NT2/D1 (cell line): Measurements from ENCODE around the gene XYLT1.
"Not testable (repeated sequence)": the region's sequence is repeated elsewhere in the genome, so short reads cannot be mapped to it uniquely, and the experiment has no call there.

Experiments used
- DNase-seq: peaks from one replicate; pipeline ENCODE4 v3.0.0-alpha.2; 2011; ENCODE audit warnings: low read depth, low spot score
- H3K27me3 ChIP-seq: 2 replicates; pipeline ENCODE4 v1.6.0; 2011; ENCODE audit warnings: mild to moderate bottlenecking; ENCODE audit not compliant: insufficient read length, insufficient read depth
- H3K36me3 ChIP-seq: 2 replicates; pipeline ENCODE4 v1.6.1; 2011; ENCODE audit warnings: mild to moderate bottlenecking, low read length, mixed read lengths; ENCODE audit not compliant: insufficient read depth, insufficient read length
- H3K4me1 ChIP-seq: 2 replicates; pipeline ENCODE4 v1.5.1; 2011; ENCODE audit not compliant: insufficient read depth, insufficient read length
- H3K4me3 ChIP-seq: 2 replicates; pipeline ENCODE4 v1.5.1; 2011; ENCODE audit warnings: low read depth; ENCODE audit not compliant: insufficient read length
- H3K9ac ChIP-seq: 2 replicates; pipeline ENCODE4 v1.6.0; 2011; ENCODE audit warnings: low read depth; ENCODE audit not compliant: insufficient read length
- H3K9me3 ChIP-seq: 2 replicates; pipeline ENCODE4 v1.5.1; 2011; ENCODE audit warnings: mild to moderate bottlenecking, low read length; ENCODE audit not compliant: insufficient read depth
- SUZ12 ChIP-seq: IDR thresholded peaks from 2 replicates; pipeline ENCODE4 v1.6.1; 2011; ENCODE audit not compliant: insufficient read length, insufficient read depth; ENCODE audit errors: extremely low read depth
- YY1 ChIP-seq: IDR thresholded peaks from 2 replicates; pipeline ENCODE4 v1.6.1; 2011; ENCODE audit not compliant: insufficient read length, insufficient read depth
- ZNF274 ChIP-seq: IDR thresholded peaks from 2 replicates; pipeline ENCODE4 v1.6.1; 2011; ENCODE audit warnings: mild to moderate bottlenecking, low read depth, low read length

The XYLT1 gene

DNA sequence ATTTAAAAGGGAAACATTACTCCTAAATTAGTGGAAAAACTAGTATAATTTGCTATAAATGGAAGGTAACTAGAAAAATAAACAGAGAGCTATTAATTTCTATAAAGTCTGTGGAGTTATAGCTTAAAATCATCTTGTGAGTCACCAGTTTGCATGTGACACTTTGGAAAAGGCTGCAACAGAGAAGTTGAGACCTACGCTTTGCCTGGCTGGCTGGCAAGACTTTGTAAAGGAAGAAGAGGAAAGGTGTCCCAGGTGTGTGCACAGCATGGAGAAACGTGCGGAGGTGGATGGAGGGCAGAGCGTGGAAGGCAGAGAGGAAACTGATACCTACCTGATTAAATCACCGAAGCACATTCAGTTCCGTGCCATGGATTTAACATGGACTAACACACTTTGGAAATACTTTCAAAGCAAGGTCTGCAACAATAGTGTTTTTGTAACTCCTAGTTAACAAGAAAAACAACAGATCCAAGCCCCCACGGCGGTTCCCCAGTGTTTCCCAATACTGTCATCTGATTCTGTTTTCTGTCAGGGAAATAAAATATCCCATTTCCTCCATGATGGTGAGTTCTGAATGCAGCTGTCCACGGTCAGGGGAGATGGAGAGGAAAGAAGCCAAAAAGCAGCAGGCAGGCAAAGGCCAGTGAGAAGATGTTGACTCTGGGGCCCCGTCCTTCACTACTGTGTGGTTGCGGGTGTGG, 134.8 kb downstream of the XYLT1 start:
- H3K36me3 ChIP-seq = no peaks in the 10 kb centered on the region
- no peak overlapping the region for H3K9ac ChIP-seq
- H3K27me3 ChIP-seq = no peaks in the 10 kb centered on the region
- peaks cover 2% of the 10 kb centered on the region for H3K4me1 ChIP-seq
- DNase-seq = no peak
- H3K4me3 ChIP-seq = no peak overlapping the region
- no peaks in the 10 kb centered on the region for H3K9me3 ChIP-seq
- TF ChIP-seq SUZ12 = no peak
- TF ChIP-seq YY1 = no peak

DNA sequence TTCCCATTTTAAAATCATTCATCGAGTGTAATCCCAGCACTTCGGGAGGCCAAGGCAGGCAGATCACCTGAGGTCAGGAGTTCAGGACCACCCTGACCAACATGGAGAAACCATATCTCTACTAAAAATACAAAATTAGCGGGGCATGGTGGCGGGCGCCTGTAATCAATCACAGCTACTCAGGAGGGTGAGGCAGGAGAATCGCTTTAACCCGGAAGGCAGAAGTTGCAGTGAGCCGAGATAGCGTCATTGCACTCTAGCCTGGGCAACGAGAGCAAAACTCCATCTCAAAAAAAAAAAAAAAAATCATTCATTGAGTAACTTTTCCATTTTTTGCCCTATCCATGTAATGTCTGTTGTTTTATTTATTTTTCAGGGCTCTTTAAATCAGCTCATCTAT, 135.4 kb downstream of the XYLT1 start:
- not testable (repeated sequence) for DNase-seq, H3K4me1 ChIP-seq, H3K9me3 ChIP-seq, H3K36me3 ChIP-seq, H3K4me3 ChIP-seq, H3K27me3 ChIP-seq, H3K9ac ChIP-seq

DNA sequence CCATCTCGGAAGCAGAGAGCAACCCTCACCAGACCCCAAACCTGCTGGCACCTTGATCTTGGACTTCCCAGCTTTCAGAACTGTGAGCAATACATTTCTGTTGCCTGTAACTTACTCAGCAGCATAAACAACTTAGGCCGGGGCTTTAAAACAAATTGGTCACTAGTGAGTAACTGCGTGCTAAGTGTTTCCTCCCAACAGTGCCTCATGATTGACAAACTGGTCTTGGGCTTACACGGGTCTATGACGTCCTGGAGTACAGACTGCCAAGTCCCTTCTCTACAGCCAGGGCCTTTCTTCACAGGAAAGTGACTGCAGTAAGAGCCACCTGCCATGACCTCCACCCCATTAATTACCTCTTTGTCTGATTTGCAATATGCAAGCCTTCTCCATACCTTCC, 136.7 kb downstream of the XYLT1 start:
- Histone ChIP-seq H3K4me3 (no peak overlapping the region), H3K9me3 (no peaks in the 10 kb centered on the region), H3K27me3 (no peaks in the 10 kb centered on the region), H3K4me1 (peaks cover 4% of the 10 kb centered on the region), H3K9ac (no peak overlapping the region), H3K36me3 (no peaks in the 10 kb centered on the region)
- DNase-seq = no peak
- TF ChIP-seq SUZ12 = no peak
- no peak for TF ChIP-seq ZNF274
- TF ChIP-seq YY1 = no peak

DNA sequence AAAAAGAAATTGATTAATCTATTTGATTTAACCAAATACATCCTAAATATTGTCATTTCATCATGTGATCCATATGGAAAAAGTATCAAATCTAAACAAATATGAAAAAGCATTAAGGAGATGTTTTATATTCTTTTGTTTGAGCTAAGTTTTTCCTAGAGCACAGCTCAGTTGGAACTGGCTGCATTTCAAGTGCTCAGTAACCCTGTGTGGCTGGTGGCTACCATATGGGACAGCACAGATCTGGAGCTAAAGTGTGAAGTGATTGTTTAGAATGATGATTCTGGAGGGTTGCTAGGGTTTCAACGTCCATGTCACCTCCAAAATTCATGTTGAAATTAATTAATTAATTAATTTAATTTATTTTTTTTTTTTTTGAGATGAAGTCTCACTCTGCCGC, 137.5 kb downstream of the XYLT1 start:
- Histone ChIP-seq H3K36me3 (no peaks in the 10 kb centered on the region), H3K4me3 (no peak overlapping the region)

DNA sequence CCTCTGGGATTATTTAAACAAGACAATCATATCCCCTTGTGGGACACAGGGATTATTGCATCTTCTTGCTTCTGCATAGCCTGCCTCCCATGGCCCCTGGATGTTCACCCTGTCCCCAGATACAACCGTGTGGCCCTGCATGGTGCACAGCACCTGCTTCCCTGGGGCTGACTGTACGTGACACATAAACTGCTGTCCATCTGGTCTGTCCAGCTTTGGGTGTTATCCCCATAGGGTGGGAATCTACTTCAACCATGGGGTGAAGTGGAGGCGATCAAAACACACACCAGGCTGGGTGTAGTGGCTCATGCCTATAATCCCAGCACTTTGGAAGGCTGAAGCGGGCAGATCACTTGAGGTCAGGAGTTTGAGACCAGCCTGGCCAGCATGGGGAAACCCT, 138.8 kb downstream of the XYLT1 start:
- H3K9ac ChIP-seq = no peak overlapping the region
- H3K27me3 ChIP-seq = no peaks in the 10 kb centered on the region
- H3K36me3 ChIP-seq = no peaks in the 10 kb centered on the region
- H3K9me3 ChIP-seq = no peaks in the 10 kb centered on the region
- no peak for DNase-seq
- no peak overlapping the region for H3K4me3 ChIP-seq
- H3K4me1 ChIP-seq = peaks cover 4% of the 10 kb centered on the region
- TF ChIP-seq YY1 = no peak
- TF ChIP-seq SUZ12 = no peak
- TF ChIP-seq ZNF274 = no peak

More for the DNA sequence above, 137.5 kb downstream of the XYLT1 start:
- Histone ChIP-seq H3K4me1 (peaks cover 4% of the 10 kb centered on the region), H3K27me3 (no peaks in the 10 kb centered on the region), H3K9me3 (no peaks in the 10 kb centered on the region), H3K9ac (no peak overlapping the region)
- no peak for DNase-seq
- no peak for TF ChIP-seq ZNF274
- TF ChIP-seq SUZ12 = no peak
- no peak for TF ChIP-seq YY1

DNA sequence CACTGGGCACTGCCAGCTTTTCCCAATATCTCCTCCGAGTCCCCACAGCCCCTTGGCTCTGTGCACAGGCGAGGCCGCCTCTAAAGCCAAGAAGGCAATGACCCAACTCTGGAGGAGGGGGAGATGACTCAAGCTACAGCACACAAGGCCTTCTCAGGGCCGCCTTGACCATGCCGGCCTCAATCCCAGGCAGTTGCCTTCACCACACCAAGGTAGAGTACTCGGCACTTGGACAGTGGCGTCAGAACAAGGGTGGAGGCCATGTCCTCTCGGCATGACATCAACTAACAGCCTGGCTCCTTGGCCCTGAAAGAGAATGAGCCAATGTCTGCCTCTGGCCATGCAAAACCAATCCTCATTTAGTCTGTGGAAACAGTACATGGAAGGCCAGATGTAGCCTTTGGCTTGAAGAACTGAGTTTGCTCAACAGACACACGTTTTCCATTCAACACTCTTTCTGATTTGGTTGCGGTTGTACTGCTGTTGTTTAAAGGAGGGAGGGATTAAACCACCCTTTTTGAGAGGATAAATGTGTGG, 139.6 kb downstream of the XYLT1 start:
- Histone ChIP-seq H3K27me3 (no peaks in the 10 kb centered on the region), H3K9me3 (no peaks in the 10 kb centered on the region), H3K36me3 (no peaks in the 10 kb centered on the region), H3K9ac (no peak overlapping the region), H3K4me3 (no peak overlapping the region), H3K4me1 (peaks cover 4% of the 10 kb centered on the region)
- no peak for DNase-seq
- TF ChIP-seq SUZ12 = no peak
- no peak for TF ChIP-seq ZNF274
- TF ChIP-seq YY1 = no peak

DNA sequence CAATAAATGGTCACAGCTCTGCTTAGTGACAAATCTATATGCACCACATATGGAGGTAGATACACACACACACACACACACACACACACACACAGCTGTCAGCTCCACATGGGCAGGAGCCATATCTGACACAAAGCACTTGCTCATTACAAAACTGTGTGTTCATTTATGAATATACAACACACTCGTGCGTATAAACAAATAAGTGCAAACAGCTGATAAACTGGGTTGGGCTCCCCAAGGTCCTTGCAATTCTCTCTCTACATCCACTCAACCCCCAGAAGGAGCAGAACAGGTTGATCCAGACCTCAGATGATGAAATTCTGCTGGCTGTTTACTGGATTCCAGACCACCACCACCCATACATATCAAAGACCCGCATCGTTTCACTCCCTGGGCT, 140.7 kb downstream of the XYLT1 start:
- Histone ChIP-seq H3K4me1 (peaks cover 4% of the 10 kb centered on the region), H3K9ac (no peak overlapping the region), H3K36me3 (no peaks in the 10 kb centered on the region), H3K27me3 (no peaks in the 10 kb centered on the region), H3K9me3 (no peaks in the 10 kb centered on the region), H3K4me3 (no peak overlapping the region)
- TF ChIP-seq ZNF274 = no peak
- no peak for TF ChIP-seq YY1
- TF ChIP-seq SUZ12 = no peak
- no peak for DNase-seq

DNA sequence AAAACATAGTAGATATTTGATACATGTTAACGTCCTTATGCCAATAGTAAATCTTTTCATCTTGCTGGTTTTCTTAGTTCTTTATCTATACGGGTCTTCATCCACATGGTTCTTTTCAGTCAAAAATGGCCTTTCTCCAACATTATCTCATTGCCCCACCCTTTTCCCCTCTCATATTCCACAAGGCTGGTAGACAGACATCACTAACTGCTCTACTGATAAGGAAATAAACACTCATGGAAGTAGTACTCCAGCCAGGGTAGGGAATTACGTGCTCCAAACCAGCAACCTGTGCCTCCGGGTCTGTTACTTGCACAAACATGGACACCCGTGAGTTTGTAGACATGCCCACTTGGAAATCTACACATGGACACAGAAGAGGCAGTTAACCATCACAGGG, 141.4 kb downstream of the XYLT1 start:
- Histone ChIP-seq H3K4me1 (peaks cover 4% of the 10 kb centered on the region), H3K4me3 (no peak overlapping the region), H3K9ac (no peak overlapping the region), H3K27me3 (no peaks in the 10 kb centered on the region), H3K36me3 (no peaks in the 10 kb centered on the region), H3K9me3 (0 out of 2 replicates have a peak, but pooled peaks cover 3% of the 10 kb centered on the region)
- no peak for TF ChIP-seq SUZ12
- no peak for TF ChIP-seq ZNF274
- no peak for TF ChIP-seq YY1
- no peak for DNase-seq
